Pericardium fibroblast (primary cell): ENCODE data around the gene NREP. TPM values are rescaled to one million over a fixed set of nuclear protein-coding genes. Genes with fewer than 3 reads are reported as not detected.

Experiments
- total RNA-seq: library from RNA; depleted of rRNA; stranded (reverse); fragments of >200 nt; gene quantifications from 2 replicates; pipeline ENCODE4 v1.2.3, GENCODE V29; 2015

NREP gene
- total RNA-seq = 45.4 and 59.7 TPM in 2 replicates

GRCh38 chr5:111756581-111757354 lies at the start of gene NREP:
TSS of gene NREP (minus strand) at chr5:111757194. CDS start at chr5:111755772, 1,422 bp downstream.

Other genes with a start within 250 kb of the NREP start
- 37.6 and 40.9 TPM in 2 replicates for gene STARD4, start 244.7 kb downstream of the NREP start, total RNA-seq